Measurements from ENCODE around the gene MDM2. TPM values are rescaled to one million over a fixed set of nuclear protein-coding genes. Genes with fewer than 3 reads are reported as not detected.

The MDM2 gene
- total and polyA plus RNA-seq, 9 of the 15 experiments (the other 6 are each of a cell fraction or from before 2014, with no cell fraction given): 13.6 to 100 (median 49.0) TPM

DNA sequence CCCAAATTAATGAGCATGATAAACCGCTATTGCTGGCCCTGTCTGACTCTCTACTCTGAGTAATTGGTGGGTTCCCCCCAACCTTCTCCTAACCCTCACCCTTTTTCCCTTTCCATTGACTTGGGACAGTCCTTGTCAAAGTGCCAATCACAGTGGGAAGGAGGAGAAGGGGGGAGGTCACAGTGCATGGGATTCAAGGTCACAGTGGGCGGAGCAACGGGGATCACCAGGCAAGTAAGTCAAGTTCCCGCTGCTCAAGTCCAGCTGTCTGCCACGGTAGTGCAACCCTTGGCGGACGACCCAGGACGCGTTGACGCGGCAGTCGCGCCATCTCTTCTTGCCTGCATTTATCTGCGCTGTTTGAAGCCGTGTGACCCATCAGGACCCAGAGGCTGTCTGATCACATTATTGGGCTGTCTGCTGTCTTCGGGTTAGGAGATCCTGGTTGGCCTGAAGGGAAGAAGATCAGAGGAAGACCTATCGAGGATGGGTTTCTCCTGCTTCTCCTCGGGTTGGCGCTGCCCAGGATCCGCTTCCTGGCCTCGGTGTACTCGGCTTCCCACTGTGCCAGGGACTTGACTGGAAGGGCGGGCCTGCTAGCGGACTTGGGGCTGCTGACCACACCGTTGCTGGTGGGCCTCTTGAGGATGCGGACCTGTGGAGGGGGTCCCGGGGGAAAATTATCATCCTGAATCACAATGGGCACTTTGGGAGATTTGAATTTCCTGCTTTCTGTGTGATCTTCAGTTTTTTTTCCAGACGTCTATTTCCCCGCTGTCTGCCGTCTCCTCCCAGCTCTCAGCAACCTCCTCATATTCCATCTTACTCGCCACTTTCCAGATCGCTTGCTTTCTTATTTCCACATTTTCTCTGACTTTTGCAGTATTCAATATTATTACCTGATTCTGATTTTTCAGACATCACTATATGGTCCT, 3.1 kb upstream of the MDM2 start (continued):
- TF ChIP-seq, protein P1, sequence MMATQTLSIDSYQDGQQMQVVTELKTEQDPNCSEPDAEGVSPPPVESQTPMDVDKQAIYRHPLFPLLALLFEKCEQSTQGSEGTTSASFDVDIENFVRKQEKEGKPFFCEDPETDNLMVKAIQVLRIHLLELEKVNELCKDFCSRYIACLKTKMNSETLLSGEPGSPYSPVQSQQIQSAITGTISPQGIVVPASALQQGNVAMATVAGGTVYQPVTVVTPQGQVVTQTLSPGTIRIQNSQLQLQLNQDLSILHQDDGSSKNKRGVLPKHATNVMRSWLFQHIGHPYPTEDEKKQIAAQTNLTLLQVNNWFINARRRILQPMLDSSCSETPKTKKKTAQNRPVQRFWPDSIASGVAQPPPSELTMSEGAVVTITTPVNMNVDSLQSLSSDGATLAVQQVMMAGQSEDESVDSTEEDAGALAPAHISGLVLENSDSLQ (IDR thresholded peaks at IDR 0.05): peak; percentile 28; the same call in 1 of the 2 replicates
- TF ChIP-seq, protein P2, sequence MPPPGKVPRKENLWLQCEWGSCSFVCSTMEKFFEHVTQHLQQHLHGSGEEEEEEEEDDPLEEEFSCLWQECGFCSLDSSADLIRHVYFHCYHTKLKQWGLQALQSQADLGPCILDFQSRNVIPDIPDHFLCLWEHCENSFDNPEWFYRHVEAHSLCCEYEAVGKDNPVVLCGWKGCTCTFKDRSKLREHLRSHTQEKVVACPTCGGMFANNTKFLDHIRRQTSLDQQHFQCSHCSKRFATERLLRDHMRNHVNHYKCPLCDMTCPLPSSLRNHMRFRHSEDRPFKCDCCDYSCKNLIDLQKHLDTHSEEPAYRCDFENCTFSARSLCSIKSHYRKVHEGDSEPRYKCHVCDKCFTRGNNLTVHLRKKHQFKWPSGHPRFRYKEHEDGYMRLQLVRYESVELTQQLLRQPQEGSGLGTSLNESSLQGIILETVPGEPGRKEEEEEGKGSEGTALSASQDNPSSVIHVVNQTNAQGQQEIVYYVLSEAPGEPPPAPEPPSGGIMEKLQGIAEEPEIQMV (tag; conservative IDR thresholded peaks at IDR 0.05; ENCODE audit: low read depth): no peak
- TF ChIP-seq POU5F1 (IDR thresholded peaks at IDR 0.05; ENCODE audit: borderline replicate concordance, low read depth, low read length, partially characterized antibody) (no peak), BMI1 (IDR thresholded peaks at IDR 0.05; ENCODE audit: low read length) (no peak), ZNF707 (CRISPR knock-in tag; conservative IDR thresholded peaks at IDR 0.05) (no peak), CCNT2 (IDR thresholded peaks at IDR 0.05; ENCODE audit: borderline replicate concordance, extremely low read depth, insufficient read length, low read depth, low read length) (no peak), KDM5B (IDR thresholded peaks at IDR 0.05; ENCODE audit: insufficient replicate concordance, low read depth, low read length) (no peak)
- TF ChIP-seq, protein P3, sequence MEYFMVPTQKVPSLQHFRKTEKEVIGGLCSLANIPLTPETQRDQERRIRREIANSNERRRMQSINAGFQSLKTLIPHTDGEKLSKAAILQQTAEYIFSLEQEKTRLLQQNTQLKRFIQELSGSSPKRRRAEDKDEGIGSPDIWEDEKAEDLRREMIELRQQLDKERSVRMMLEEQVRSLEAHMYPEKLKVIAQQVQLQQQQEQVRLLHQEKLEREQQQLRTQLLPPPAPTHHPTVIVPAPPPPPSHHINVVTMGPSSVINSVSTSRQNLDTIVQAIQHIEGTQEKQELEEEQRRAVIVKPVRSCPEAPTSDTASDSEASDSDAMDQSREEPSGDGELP (CRISPR knock-in tag; IDR thresholded peaks at IDR 0.05; ENCODE audit: borderline replicate concordance): peak; percentile 39; the same call in 1 of the 2 replicates

Measured in K562 (cell line).